Measurements from ENCODE around the gene RHOU. TPM values are rescaled to one million over a fixed set of nuclear protein-coding genes. Genes with fewer than 3 reads are reported as not detected.

Gene RHOU
- total and polyA plus RNA-seq, 2 experiments from 2014 or later = 0.95 to 4.4 TPM

- H3F3A ChIP-seq (replicated peaks; ENCODE audit: low read depth) = no peaks in the 10 kb centered on the region
- no peak overlapping the region for H3K4me3 Mint-ChIP-seq
- H3K27me3 Mint-ChIP-seq (ENCODE audit: insufficient read depth, low read depth, poor library complexity) = peaks cover 6% of the 10 kb centered on the region
- no peaks in the 10 kb centered on the region for H4K20me1 ChIP-seq (replicated peaks; ENCODE audit: insufficient read depth)
- H3K9me3 Mint-ChIP-seq = no peaks in the 10 kb centered on the region; the same call in 1 of the 3 replicates
- peaks cover 14% of the 10 kb centered on the region for H3K4me1 ChIP-seq (ENCODE audit: insufficient read depth)
- TF ChIP-seq CREB1 (CRISPR knock-in tag; IDR thresholded peaks at IDR 0.05; ENCODE audit: low read depth) (no peak), EZH2phosphoT487 (IDR thresholded peaks at IDR 0.05; ENCODE audit: unreplicated experiment) (no peak), NANOG (IDR thresholded peaks at IDR 0.05; ENCODE audit: borderline replicate concordance) (no peak), ZNF462 (CRISPR knock-in tag; IDR thresholded peaks at IDR 0.05) (no peak), ETS1 (IDR thresholded peaks at IDR 0.05) (no peak), REST (IDR thresholded peaks at IDR 0.05; ENCODE audit: unreplicated experiment) (no peak), STAT1 (IDR thresholded peaks at IDR 0.05; ENCODE audit: unreplicated experiment) (no peak), JUNB (IDR thresholded peaks at IDR 0.05; ENCODE audit: unreplicated experiment) (no peak), EZH2 (IDR thresholded peaks at IDR 0.05; ENCODE audit: low read depth, unreplicated experiment) (no peak), ZNF114 (CRISPR knock-in tag; IDR thresholded peaks at IDR 0.05) (no peak), ZNF331 (CRISPR knock-in tag; IDR thresholded peaks at IDR 0.05; ENCODE audit: low read depth) (no peak), CTCF (conservative IDR thresholded peaks at IDR 0.05; ENCODE audit: low read depth in 2 of 2) (no peak), POLR2AphosphoS5 (IDR thresholded peaks at IDR 0.05; ENCODE audit: low read depth) (no peak)
- no peaks in the 10 kb centered on the region for H3K79me2 ChIP-seq (replicated peaks; ENCODE audit: insufficient read depth)
- H3K36me3 Mint-ChIP-seq (ENCODE audit: low read depth) = no peaks in the 10 kb centered on the region
- no peak overlapping the region for H3K27ac Mint-ChIP-seq
- peaks cover 14% of the 10 kb centered on the region for H3K4me1 Mint-ChIP-seq
- no peak for ATAC-seq
- DNase-seq (ENCODE audit: low spot score) = no peak
- H3K9me2 ChIP-seq (ENCODE audit: insufficient read depth) = no peaks in the 10 kb centered on the region
- H3K27me3 ChIP-seq (ENCODE audit: insufficient read depth) = no peaks in the 10 kb centered on the region
- H3K36me3 ChIP-seq (ENCODE audit: insufficient read depth) = no peaks in the 10 kb centered on the region
- H3K4me3 ChIP-seq = no peak overlapping the region
- H2AFZ ChIP-seq = no peak overlapping the region
- no peak overlapping the region for H3K27ac ChIP-seq (ENCODE audit: low read depth)
- H3K4me2 ChIP-seq = no peak overlapping the region
Observed at GRCh38 chr1:228755800-228756199, 20.5 kb downstream of the RHOU start.
